Activated T-cell treated with anti-CD3 and anti-CD28 coated beads, Interleukin-2, amount 50 U/mL, for 72 hours (primary cell): ENCODE results near the gene PPP6R2. TPM values are rescaled to one million over a fixed set of nuclear protein-coding genes. Genes with fewer than 3 reads are reported as not detected.

Experiments
- ATAC-seq, 2 donors: fragments of 150-1000 bp; cut with Tn5 transposase; replicated peaks in 1 of 2; 2 replicates each; pipeline ENCODE4 v1.10.0; 2021; ENCODE audit warnings: moderate library complexity in 2 of 2, mild to moderate bottlenecking in 1 of 2
- DNase-seq, 2 donors: peaks; one replicate each; pipeline ENCODE4 v3.0.0; 2021 to 2022; ENCODE audit warnings: mixed read lengths in 1 of 2
- H3K27ac Mint-ChIP-seq: one replicate; pipeline ENCODE4 v1.8.0; 2022; ENCODE audit warnings: mild to moderate bottlenecking, moderate library complexity, mixed read lengths
- H3K27me3 Mint-ChIP-seq: one replicate; pipeline ENCODE4 v1.8.0; 2022; ENCODE audit warnings: low read depth, mixed read lengths
- H3K36me3 Mint-ChIP-seq, 2 donors: one replicate each; pipeline ENCODE4 v1.8.0; 2022; ENCODE audit warnings: mixed read lengths in 2 of 2, mild to moderate bottlenecking in 1 of 2; ENCODE audit not compliant: insufficient read depth in 2 of 2
- H3K4me1 Mint-ChIP-seq: one replicate; pipeline ENCODE4 v1.8.0; 2022; ENCODE audit warnings: low read depth, mixed read lengths
- H3K4me3 Mint-ChIP-seq, 2 donors: one replicate each; pipeline ENCODE4 v1.8.0; 2022; ENCODE audit warnings: mild to moderate bottlenecking in 2 of 2, mixed read lengths in 2 of 2, moderate library complexity in 2 of 2
- H3K9me3 Mint-ChIP-seq, 2 donors: one replicate each; pipeline ENCODE4 v1.8.0; 2022; ENCODE audit warnings: mixed read lengths in 2 of 2
- total RNA-seq, 2 donors: library from RNA; stranded (reverse); gene quantifications; one replicate each; pipeline ENCODE4 v1.2.3, GENCODE V29; 2022

Gene PPP6R2
- total RNA-seq, 2 donors from 2014 or later = 45.6 to 51.3 TPM

GRCh38 chr22:50481045-50481439 lies 137.9 kb downstream of the PPP6R2 start:
- peak overlapping the region; percentile 55 to 79 for H3K4me3 Mint-ChIP-seq
- DNase-seq = no peak
- peaks cover 9% of the 10 kb centered on the region for H3K27me3 Mint-ChIP-seq
- no peak for ATAC-seq
- peaks cover 15% of the 10 kb centered on the region for H3K4me1 Mint-ChIP-seq
- H3K9me3 Mint-ChIP-seq = no peaks in the 10 kb centered on the region
- H3K27ac Mint-ChIP-seq = no peak overlapping the region
- H3K36me3 Mint-ChIP-seq = peaks cover 0 to 3% of the 10 kb centered on the region in 2 donors

GRCh38 chr22:50481440-50482106 lies 138.4 kb downstream of the PPP6R2 start, which contains the start of gene ADM2:
TSS of gene ADM2 (plus strand) at chr22:50481543. CDS start at chr22:50481848, 305 bp downstream.
- Mint-ChIP-seq H3K36me3 (peaks cover 0 to 3% of the 10 kb centered on the region in 2 donors), H3K4me3 (peak within 1 kb of the TSS; percentile 79 to 88), H3K27ac (no peak within 1 kb of the TSS), H3K4me1 (peaks cover 10% of the 10 kb centered on the region), H3K9me3 (no peaks in the 10 kb centered on the region), H3K27me3 (peaks cover 9% of the 10 kb centered on the region)
- ATAC-seq (peak; percentile 92 to 93), DNase-seq (peak; percentile 79 to 83)

- Mint-ChIP-seq H3K9me3 (no peaks in the 10 kb centered on the region), H3K27me3 (peaks cover 9% of the 10 kb centered on the region), H3K4me1 (peaks cover 7% of the 10 kb centered on the region), H3K4me3 (peak overlapping the region; percentile 79 to 88), H3K27ac (no peak overlapping the region), H3K36me3 (peaks cover 0 to 3% of the 10 kb centered on the region in 2 donors)
- DNase-seq = no peak
- ATAC-seq = peak; percentile 1
These were observed 139.3 kb downstream of the PPP6R2 start for GRCh38 chr22:50482107-50483074.

- Mint-ChIP-seq H3K27me3 (peaks cover 9% of the 10 kb centered on the region), H3K4me1 (peaks cover 7% of the 10 kb centered on the region), H3K36me3 (peaks cover 0 to 3% of the 10 kb centered on the region in 2 donors), H3K9me3 (no peaks in the 10 kb centered on the region), H3K4me3 (peak overlapping the region; percentile 79 to 88), H3K27ac (no peak overlapping the region)
- ATAC-seq (no peak), DNase-seq (no peak)
These were observed 140.0 kb downstream of the PPP6R2 start for GRCh38 chr22:50483106-50483505.

GRCh38 chr22:50483556-50483955 lies 140.4 kb downstream of the PPP6R2 start:
- H3K27me3 Mint-ChIP-seq = peaks cover 9% of the 10 kb centered on the region
- ATAC-seq = no peak
- H3K27ac Mint-ChIP-seq = no peak overlapping the region
- H3K4me1 Mint-ChIP-seq = peaks cover 7% of the 10 kb centered on the region
- H3K36me3 Mint-ChIP-seq = peaks cover 0 to 3% of the 10 kb centered on the region in 2 donors
- DNase-seq = no peak
- H3K9me3 Mint-ChIP-seq = no peaks in the 10 kb centered on the region
- peak overlapping the region in 1 of 2 donors; percentile 10 for H3K4me3 Mint-ChIP-seq

- no peaks in the 10 kb centered on the region for H3K9me3 Mint-ChIP-seq
These were observed 141.1 kb downstream of the PPP6R2 start for GRCh38 chr22:50483977-50484853.

GRCh38 chr22:50485221-50486131 lies 142.3 kb downstream of the PPP6R2 start:
- Mint-ChIP-seq H3K4me1 (no peaks in the 10 kb centered on the region), H3K36me3 (no peaks in the 10 kb centered on the region), H3K9me3 (no peaks in the 10 kb centered on the region), H3K4me3 (no peak overlapping the region), H3K27ac (no peak overlapping the region), H3K27me3 (peaks cover 1% of the 10 kb centered on the region)
- no peak for ATAC-seq
- DNase-seq = no peak

More at GRCh38 chr22:50483977-50484853, 141.1 kb downstream of the PPP6R2 start:
- no peak for ATAC-seq
- Mint-ChIP-seq H3K27ac (no peak overlapping the region), H3K27me3 (peaks cover 9% of the 10 kb centered on the region), H3K4me3 (peak overlapping the region in 1 of 2 donors; percentile 10), H3K4me1 (peaks cover 7% of the 10 kb centered on the region), H3K36me3 (peaks cover 0 to 3% of the 10 kb centered on the region in 2 donors)
- no peak for DNase-seq

GRCh38 chr22:50486561-50487289 lies 143.6 kb downstream of the PPP6R2 start, which contains the start of gene MIOX:
TSS of gene MIOX (plus strand) at chr22:50486859. CDS start at chr22:50486898, 39 bp downstream.
- H3K27ac Mint-ChIP-seq = no peak within 1 kb of the TSS
- peak in 1 of 2 donors; percentile 8 for ATAC-seq
- DNase-seq = no peak
- no peaks in the 10 kb centered on the region for H3K9me3 Mint-ChIP-seq
- no peaks in the 10 kb centered on the region for H3K27me3 Mint-ChIP-seq
- peaks cover 8% of the 10 kb centered on the region for H3K4me1 Mint-ChIP-seq
- no peak within 1 kb of the TSS for H3K4me3 Mint-ChIP-seq
- no peaks in the 10 kb centered on the region for H3K36me3 Mint-ChIP-seq

GRCh38 chr22:50487290-50488005 lies 144.3 kb downstream of the PPP6R2 start:
- peaks cover 8% of the 10 kb centered on the region for H3K4me1 Mint-ChIP-seq
- peak in 1 of 2 donors; percentile 17 for ATAC-seq
- no peaks in the 10 kb centered on the region for H3K27me3 Mint-ChIP-seq
- no peaks in the 10 kb centered on the region for H3K36me3 Mint-ChIP-seq
- no peak for DNase-seq
- H3K4me3 Mint-ChIP-seq = no peak overlapping the region
- no peaks in the 10 kb centered on the region for H3K9me3 Mint-ChIP-seq
- no peak overlapping the region for H3K27ac Mint-ChIP-seq

- ATAC-seq = no peak
- Mint-ChIP-seq H3K36me3 (no peaks in the 10 kb centered on the region), H3K9me3 (no peaks in the 10 kb centered on the region), H3K27me3 (no peaks in the 10 kb centered on the region), H3K27ac (no peak overlapping the region), H3K4me1 (peaks cover 8% of the 10 kb centered on the region), H3K4me3 (no peak overlapping the region)
- DNase-seq = no peak
These were observed 145.0 kb downstream of the PPP6R2 start for GRCh38 chr22:50488006-50488677.
